IPS-20b (cell line): ENCODE measurements around the gene PLS3.
"Not testable (repeated sequence)": the region's sequence is repeated elsewhere in the genome, so short reads cannot be mapped to it uniquely, and the experiment has no call there.

Source experiments
- H3K27ac ChIP-seq: one replicate; pipeline ENCODE4 v1.5.1; 2013; ENCODE audit warnings: low read length
- H3K27me3 ChIP-seq: 2 replicates; pipeline ENCODE4 v1.6.1; 2013; ENCODE audit warnings: mild to moderate bottlenecking, low read length, inconsistent platforms; ENCODE audit not compliant: insufficient read depth
- H3K36me3 ChIP-seq: 2 replicates; pipeline ENCODE4 v1.6.1; 2013; ENCODE audit warnings: low read depth, mild to moderate bottlenecking, inconsistent platforms, low read length, moderate library complexity; ENCODE audit not compliant: insufficient read depth
- H3K4me1 ChIP-seq: 2 replicates; pipeline ENCODE4 v1.6.1; 2013; ENCODE audit warnings: mild to moderate bottlenecking, control low read depth, inconsistent platforms, low read length, moderate library complexity; ENCODE audit not compliant: insufficient read depth
- H3K4me3 ChIP-seq: 2 replicates; pipeline ENCODE4 v1.5.1; 2013; ENCODE audit warnings: mild to moderate bottlenecking, low read length, inconsistent platforms
- H3K9ac ChIP-seq: 2 replicates; pipeline ENCODE4 v1.6.1; 2013; ENCODE audit warnings: low read depth, mild to moderate bottlenecking, inconsistent platforms, low read length, moderate library complexity
- H3K9me3 ChIP-seq: 2 replicates; pipeline ENCODE4 v1.6.1; 2013; ENCODE audit warnings: mild to moderate bottlenecking, low read depth, low read length, inconsistent platforms; ENCODE audit not compliant: insufficient read depth

Gene PLS3

GRCh38 chrX:115541045-115541444 lies 19.9 kb upstream of the PLS3 start:
- H3K4me3 ChIP-seq, H3K27ac ChIP-seq, H3K9me3 ChIP-seq, H3K4me1 ChIP-seq, H3K9ac ChIP-seq, H3K36me3 ChIP-seq, H3K27me3 ChIP-seq: not testable (repeated sequence)

- H3K36me3 ChIP-seq, result no peaks in the 10 kb centered on the region
- H3K4me1 ChIP-seq, result no peaks in the 10 kb centered on the region
- no peak overlapping the region for H3K9ac ChIP-seq
- H3K9me3 ChIP-seq, result no peaks in the 10 kb centered on the region
- H3K4me3 ChIP-seq, result no peak overlapping the region
- H3K27ac ChIP-seq, result no peak overlapping the region
- no peaks in the 10 kb centered on the region for H3K27me3 ChIP-seq
These were observed 13.5 kb upstream of the PLS3 start for GRCh38 chrX:115547448-115547847.

- no peak overlapping the region for H3K9ac ChIP-seq
- no peaks in the 10 kb centered on the region for H3K27me3 ChIP-seq
- no peaks in the 10 kb centered on the region for H3K4me1 ChIP-seq
- no peak overlapping the region for H3K27ac ChIP-seq
- H3K9me3 ChIP-seq, result no peaks in the 10 kb centered on the region
- H3K4me3 ChIP-seq, result no peak overlapping the region
- H3K36me3 ChIP-seq, result no peaks in the 10 kb centered on the region
These were observed 12.0 kb upstream of the PLS3 start for GRCh38 chrX:115549008-115549407.

GRCh38 chrX:115553171-115553570 lies 7.8 kb upstream of the PLS3 start:
- no peak overlapping the region for H3K9ac ChIP-seq
- no peaks in the 10 kb centered on the region for H3K36me3 ChIP-seq
- H3K4me3 ChIP-seq, result no peak overlapping the region
- no peaks in the 10 kb centered on the region for H3K27me3 ChIP-seq
- H3K9me3 ChIP-seq, result no peaks in the 10 kb centered on the region
- no peaks in the 10 kb centered on the region for H3K4me1 ChIP-seq
- no peak overlapping the region for H3K27ac ChIP-seq

DNA sequence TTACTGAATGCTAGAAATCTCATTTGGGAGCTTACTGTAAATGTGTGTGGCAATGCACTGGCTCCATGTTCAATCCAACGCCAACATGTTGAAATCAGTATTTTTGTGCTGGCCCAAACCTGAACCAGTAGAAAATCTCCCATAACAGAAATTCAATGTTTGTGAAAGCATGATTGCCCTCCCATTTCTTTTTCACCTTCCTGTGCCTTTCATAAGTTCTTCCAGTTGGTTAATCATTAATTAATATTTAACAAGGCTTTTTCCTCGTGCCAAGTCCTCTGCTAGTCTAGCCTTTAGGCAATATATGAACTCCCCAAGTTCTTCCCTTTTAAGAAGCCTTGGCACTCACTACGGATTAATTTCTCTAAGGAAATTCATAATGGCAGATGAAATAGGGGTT lies 1.3 kb upstream of the PLS3 start:
- no peak overlapping the region for H3K4me3 ChIP-seq
- no peak overlapping the region for H3K9ac ChIP-seq
- H3K27me3 ChIP-seq, result no peaks in the 10 kb centered on the region
- peaks cover 5% of the 10 kb centered on the region; the same call in 1 of the 2 replicates for H3K4me1 ChIP-seq
- H3K9me3 ChIP-seq, result no peaks in the 10 kb centered on the region
- H3K36me3 ChIP-seq, result no peaks in the 10 kb centered on the region; the same call in 1 of the 2 replicates
- H3K27ac ChIP-seq, result no peak overlapping the region

GRCh38 chrX:115560211-115560977 lies 580 bp upstream of the PLS3 start:
- Histone ChIP-seq H3K36me3 (no peaks in the 10 kb centered on the region; the same call in 1 of the 2 replicates), H3K4me3 (peak overlapping the region; percentile 89), H3K9me3 (no peaks in the 10 kb centered on the region), H3K9ac (no peak overlapping the region), H3K27me3 (no peaks in the 10 kb centered on the region), H3K4me1 (peaks cover 5% of the 10 kb centered on the region; the same call in 1 of the 2 replicates), H3K27ac (no peak overlapping the region)

- peak overlapping the region; percentile 56 for H3K27ac ChIP-seq
- H3K27me3 ChIP-seq, result no peaks in the 10 kb centered on the region
- H3K4me1 ChIP-seq, result peaks cover 5% of the 10 kb centered on the region; the same call in 1 of the 2 replicates
- peak overlapping the region; percentile 88 for H3K9ac ChIP-seq
- peak overlapping the region; percentile 89 for H3K4me3 ChIP-seq
- no peaks in the 10 kb centered on the region for H3K9me3 ChIP-seq
- H3K36me3 ChIP-seq, result no peaks in the 10 kb centered on the region; the same call in 1 of the 2 replicates
These were observed 868 bp downstream of the PLS3 start for GRCh38 chrX:115561605-115562479.

- Histone ChIP-seq H3K4me1 (peaks cover 5% of the 10 kb centered on the region; the same call in 1 of the 2 replicates), H3K9ac (peak overlapping the region; percentile 88; the same call in 1 of the 2 replicates), H3K36me3 (no peaks in the 10 kb centered on the region; the same call in 1 of the 2 replicates), H3K4me3 (peak overlapping the region; percentile 89), H3K9me3 (no peaks in the 10 kb centered on the region), H3K27ac (no peak overlapping the region), H3K27me3 (no peaks in the 10 kb centered on the region)
These were observed 1.5 kb downstream of the PLS3 start for GRCh38 chrX:115562480-115562847.

DNA sequence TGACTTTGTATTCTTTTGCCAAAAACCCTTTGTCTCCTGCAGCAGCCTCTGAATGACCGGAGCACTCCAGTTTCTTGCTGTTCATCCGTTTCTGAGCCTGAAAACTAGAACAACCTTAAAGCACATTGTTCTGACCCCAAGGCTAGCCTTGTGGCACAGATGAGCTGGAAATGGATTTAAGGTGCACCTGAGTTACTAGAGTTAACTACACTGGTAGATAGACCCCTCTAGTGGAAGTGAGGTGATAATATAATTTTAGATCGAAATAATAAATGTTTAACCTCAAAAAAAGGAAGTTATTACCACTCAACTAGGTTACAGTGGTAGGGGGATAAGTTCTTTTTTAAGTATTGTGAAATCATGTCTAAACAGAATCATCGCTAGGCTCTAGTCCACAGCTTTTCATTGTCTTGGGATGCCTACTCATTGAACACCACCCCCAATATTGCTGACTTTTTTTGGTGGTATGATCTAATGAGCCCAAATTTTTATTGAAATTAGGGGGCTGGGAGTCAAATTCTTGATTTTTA lies 2.7 kb downstream of the PLS3 start:
- Histone ChIP-seq H3K27me3 (no peaks in the 10 kb centered on the region), H3K27ac (no peak overlapping the region), H3K36me3 (no peaks in the 10 kb centered on the region; the same call in 1 of the 2 replicates), H3K4me1 (peaks cover 5% of the 10 kb centered on the region; the same call in 1 of the 2 replicates), H3K9me3 (no peaks in the 10 kb centered on the region), H3K9ac (no peak overlapping the region), H3K4me3 (0 out of 2 replicates have a peak overlapping the region, but pooled peaks have one; percentile 89)

DNA sequence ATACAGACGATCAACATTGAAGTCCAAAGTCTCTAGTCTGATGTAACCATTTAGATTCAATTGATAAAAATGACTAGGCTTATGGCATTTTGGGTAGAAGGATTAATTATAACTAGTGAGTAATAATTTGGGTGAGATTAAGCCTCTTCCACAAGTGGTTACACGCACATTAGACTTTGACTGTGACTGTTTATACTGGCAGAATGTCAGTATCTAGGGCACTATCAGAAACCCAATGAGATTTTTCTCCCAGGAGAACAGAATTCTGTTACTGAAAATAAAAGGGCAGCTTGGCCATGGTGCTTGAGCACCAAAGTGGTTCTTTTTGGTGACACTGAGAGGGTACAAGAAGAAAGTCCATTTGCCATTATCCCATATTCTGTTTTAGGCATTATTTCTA lies 3.3 kb downstream of the PLS3 start:
- Histone ChIP-seq H3K9ac (no peak overlapping the region), H3K36me3 (no peaks in the 10 kb centered on the region; the same call in 1 of the 2 replicates), H3K9me3 (no peaks in the 10 kb centered on the region), H3K4me1 (peaks cover 5% of the 10 kb centered on the region; the same call in 1 of the 2 replicates), H3K4me3 (no peak overlapping the region), H3K27me3 (no peaks in the 10 kb centered on the region), H3K27ac (no peak overlapping the region)

DNA sequence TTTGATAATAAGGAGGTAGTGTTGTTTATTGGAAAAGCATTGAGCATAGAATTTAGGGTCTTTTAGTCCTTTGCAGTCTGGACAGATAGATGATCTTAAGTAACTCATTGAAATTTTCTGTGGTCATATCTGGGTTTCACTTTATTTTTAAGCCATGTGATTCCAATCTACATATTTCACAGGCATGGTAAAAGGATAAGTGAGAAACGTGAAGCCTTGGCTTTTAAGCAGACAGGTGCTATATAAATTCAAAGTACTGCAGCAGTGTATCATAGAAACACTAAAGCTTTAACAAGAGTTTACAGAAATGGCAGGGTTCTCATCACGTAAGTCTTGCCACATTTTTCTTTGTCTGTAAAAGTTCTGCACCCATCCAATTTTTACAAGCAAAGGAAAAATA lies 4.9 kb downstream of the PLS3 start:
- H3K9me3 ChIP-seq, result no peaks in the 10 kb centered on the region
- H3K36me3 ChIP-seq, result no peaks in the 10 kb centered on the region; the same call in 1 of the 2 replicates
- no peak overlapping the region for H3K27ac ChIP-seq
- no peaks in the 10 kb centered on the region for H3K27me3 ChIP-seq
- no peak overlapping the region for H3K9ac ChIP-seq
- H3K4me1 ChIP-seq, result peaks cover 5% of the 10 kb centered on the region; the same call in 1 of the 2 replicates
- no peak overlapping the region for H3K4me3 ChIP-seq
